Measurements from ENCODE around the gene ZC3H8.
"Not testable (repeated sequence)": the region's sequence is repeated elsewhere in the genome, so short reads cannot be mapped to it uniquely, and the experiment has no call there.

ZC3H8 gene

GRCh38 chr2:112259509-112260294, 4.9 kb upstream of the ZC3H8 start:
- peak; percentile 75 for DNase-seq (ENCODE audit: low read depth)

GRCh38 chr2:112257575-112257974, 2.7 kb upstream of the ZC3H8 start:
- DNase-seq (ENCODE audit: low read depth): no peak

- no peak for DNase-seq (ENCODE audit: low read depth)
Observed at GRCh38 chr2:112256654-112257053, 1.8 kb upstream of the ZC3H8 start.

GRCh38 chr2:112255875-112256274, 1.0 kb upstream of the ZC3H8 start:
- no peak for DNase-seq (ENCODE audit: low read depth)

GRCh38 chr2:112253261-112253815, 1.5 kb downstream of the ZC3H8 start:
- DNase-seq (ENCODE audit: low read depth): no peak

GRCh38 chr2:112251271-112251670, 3.6 kb downstream of the ZC3H8 start:
- no peak for DNase-seq (ENCODE audit: low read depth)

- no peak for DNase-seq (ENCODE audit: low read depth)
Observed at GRCh38 chr2:112244854-112245253, 10.0 kb downstream of the ZC3H8 start.

GRCh38 chr2:112243233-112243632, 11.6 kb downstream of the ZC3H8 start:
- no peak for DNase-seq (ENCODE audit: low read depth)

GRCh38 chr2:112242384-112242783, 12.5 kb downstream of the ZC3H8 start:
- DNase-seq (ENCODE audit: low read depth): no peak

GRCh38 chr2:112239862-112240261, 15.0 kb downstream of the ZC3H8 start:
- DNase-seq (ENCODE audit: low read depth): no peak

- no peak for DNase-seq (ENCODE audit: low read depth)
Observed at GRCh38 chr2:112230371-112230770, 24.5 kb downstream of the ZC3H8 start.

- DNase-seq (ENCODE audit: low read depth): no peak
Observed at GRCh38 chr2:112229348-112229747, 25.5 kb downstream of the ZC3H8 start.

GRCh38 chr2:112220831-112221230, 34.0 kb downstream of the ZC3H8 start:
- no peak for DNase-seq (ENCODE audit: low read depth)

GRCh38 chr2:112220186-112220585, 34.7 kb downstream of the ZC3H8 start:
- DNase-seq (ENCODE audit: low read depth): no peak

GRCh38 chr2:112217854-112218253, 37.0 kb downstream of the ZC3H8 start:
- no peak for DNase-seq (ENCODE audit: low read depth)

GRCh38 chr2:112216167-112216566, 38.7 kb downstream of the ZC3H8 start:
- no peak for DNase-seq (ENCODE audit: low read depth)

GRCh38 chr2:112207905-112208304, 46.9 kb downstream of the ZC3H8 start:
- DNase-seq (ENCODE audit: low read depth): not testable (repeated sequence)

GRCh38 chr2:112204411-112204810, 50.4 kb downstream of the ZC3H8 start:
- no peak for DNase-seq (ENCODE audit: low read depth)

- no peak for DNase-seq (ENCODE audit: low read depth)
Observed at GRCh38 chr2:112201696-112202430, 53.0 kb downstream of the ZC3H8 start.

GRCh38 chr2:112199188-112199587, 55.7 kb downstream of the ZC3H8 start:
- no peak for DNase-seq (ENCODE audit: low read depth)

GRCh38 chr2:112198780-112199179, 56.1 kb downstream of the ZC3H8 start:
- no peak for DNase-seq (ENCODE audit: low read depth)

GRCh38 chr2:112197868-112198267, 57.0 kb downstream of the ZC3H8 start:
- DNase-seq (ENCODE audit: low read depth): no peak

- DNase-seq (ENCODE audit: low read depth): no peak
Observed at GRCh38 chr2:112195950-112196349, 58.9 kb downstream of the ZC3H8 start.

Measured in stimulated activated CD8-positive, alpha-beta memory T cell treated with anti-CD3 and anti-CD28 coated beads, Interleukin-12 subunit alpha, Interleukin-12 subunit beta, amount 100 ng/mL, for 1 hour (primary cell).